Keratinocyte (primary cell): Measurements from ENCODE around the gene EPHB6. TPM values are rescaled to one million over a fixed set of nuclear protein-coding genes. Genes with fewer than 3 reads are reported as not detected.

Source experiments
- DNase-seq: peaks from one replicate; pipeline ENCODE4 v3.0.0-alpha.2; 2011; ENCODE audit warnings: low read depth, missing footprints, low spot score
- FAIRE-seq: peaks from 2 replicates; lab custom pipeline; 2011; peaks lifted over from hg19 to GRCh38; lab: Jason Lieb, UNC
- H2AFZ ChIP-seq: 2 replicates; pipeline ENCODE4 v1.6.0; 2012; ENCODE audit warnings: low read length, control low read depth, inconsistent platforms; ENCODE audit not compliant: control insufficient read depth
- H3K27ac ChIP-seq: 2 replicates; pipeline ENCODE4 v1.5.1; 2011; ENCODE audit warnings: low read length; ENCODE audit not compliant: control insufficient read depth, insufficient read depth
- H3K27me3 ChIP-seq: 3 replicates; pipeline ENCODE4 v1.6.0; 2011; ENCODE audit warnings: low read length; ENCODE audit not compliant: control insufficient read depth, insufficient read depth; ENCODE audit errors: extremely low read depth
- H3K36me3 ChIP-seq, 2 experiments: 2 replicates in 1 of 2; 3 replicates in 1 of 2; pipeline ENCODE4 v1.5.1; 2011; ENCODE audit warnings: low read length in 2 of 2, mild to moderate bottlenecking in 1 of 2; ENCODE audit not compliant: control insufficient read depth in 2 of 2, insufficient read depth in 2 of 2; ENCODE audit errors: extremely low read depth in 1 of 2
- H3K4me1 ChIP-seq: 3 replicates; pipeline ENCODE4 v1.5.1; 2011; ENCODE audit warnings: low read length; ENCODE audit not compliant: control insufficient read depth, insufficient read depth; ENCODE audit errors: extremely low read depth
- H3K4me2 ChIP-seq: 3 replicates; pipeline ENCODE4 v1.6.0; 2011; ENCODE audit warnings: low read depth, low read length; ENCODE audit not compliant: control insufficient read depth, insufficient read depth; ENCODE audit errors: extremely low read depth
- H3K4me3 ChIP-seq, 3 experiments: fragments of 200-600 bp in 1 of 3; sonication (generic) in 1 of 3; 2 replicates in 2 of 3; 3 replicates in 1 of 3; pipeline ENCODE4 v1.5.1; 2011 to 2016; ENCODE audit warnings: low read length in 3 of 3, mild to moderate bottlenecking in 3 of 3, control low read depth in 2 of 3, inconsistent platforms in 1 of 3, low read depth in 1 of 3, mixed read lengths in 1 of 3, mixed run types in 1 of 3, moderate library complexity in 1 of 3; ENCODE audit not compliant: control insufficient read depth in 2 of 3, insufficient read depth in 2 of 3; ENCODE audit errors: extremely low read depth in 1 of 3
- H3K79me2 ChIP-seq: 2 replicates; pipeline ENCODE4 v1.6.0; 2012; ENCODE audit warnings: low read length; ENCODE audit not compliant: control insufficient read depth, insufficient read depth
- H3K9ac ChIP-seq: 3 replicates; pipeline ENCODE4 v1.6.0; 2011; ENCODE audit warnings: low read length; ENCODE audit not compliant: control insufficient read depth, insufficient read depth; ENCODE audit errors: extremely low read depth
- H3K9me1 ChIP-seq: 3 replicates; pipeline ENCODE4 v1.6.0; 2011; ENCODE audit warnings: low read length; ENCODE audit not compliant: control insufficient read depth, insufficient read depth; ENCODE audit errors: extremely low read depth
- H3K9me3 ChIP-seq: 2 replicates; pipeline ENCODE4 v1.5.1; 2012; ENCODE audit warnings: low read depth, low read length; ENCODE audit not compliant: control insufficient read depth
- H4K20me1 ChIP-seq: 3 replicates; pipeline ENCODE4 v1.6.0; 2011; ENCODE audit warnings: low read length; ENCODE audit not compliant: control insufficient read depth, insufficient read depth; ENCODE audit errors: extremely low read depth
- EZH2 ChIP-seq: IDR thresholded peaks from one replicate; pipeline ENCODE4 v1.6.1; 2012; ENCODE audit warnings: inconsistent platforms, mild to moderate bottlenecking, low read length, moderate library complexity
- dilution Hi-C: fragments of 300-500 bp; cut with MboI; formaldehyde crosslinking; loops from one replicate; pipeline ENCODE4 v1.7.0; 2020; ENCODE audit warnings: low sequenced_read_pairs; ENCODE audit not compliant: extremely low pct_ligation_motif_present
- polyA plus RNA-seq, 5 experiments: library from polyadenylated mRNA; depleted of rRNA in 3 of 5; stranded (reverse) in 3 of 5; stranded (forward) in 1 of 5; unstranded in 1 of 5; fragments of >200 nt; gene quantifications; 1 replicate in 1 of 5; 2 replicates in 3 of 5; 3 replicates in 1 of 5; pipeline versions ENCODE4 v1.2.1 to v1.2.3, GENCODE V29; 2011 to 2012; ENCODE audit warnings: missing spikeins in 2 of 5, low read depth in 1 of 5, low replicate concordance in 1 of 5
- TF ChIP-seq, protein P1 (sequence below), 3 experiments: IDR thresholded peaks in 1 of 3; conservative IDR thresholded peaks in 1 of 3; optimal IDR thresholded peaks in 1 of 3; 2 replicates in 2 of 3; 3 replicates in 1 of 3; pipeline versions ENCODE3 to v1.5.1; 2011; ENCODE audit warnings: low read length in 3 of 3, mild to moderate bottlenecking in 3 of 3, moderate library complexity in 2 of 3, control low read depth in 1 of 3, inconsistent platforms in 1 of 3; ENCODE audit not compliant: insufficient read depth in 2 of 3; ENCODE audit errors: extremely low read depth in 1 of 3

The EPHB6 gene
- polyA plus RNA-seq, 1 donor (not counting 4 experiments of a cell fraction or from before 2014, with no cell fraction given), result 1.9 TPM

DNA sequence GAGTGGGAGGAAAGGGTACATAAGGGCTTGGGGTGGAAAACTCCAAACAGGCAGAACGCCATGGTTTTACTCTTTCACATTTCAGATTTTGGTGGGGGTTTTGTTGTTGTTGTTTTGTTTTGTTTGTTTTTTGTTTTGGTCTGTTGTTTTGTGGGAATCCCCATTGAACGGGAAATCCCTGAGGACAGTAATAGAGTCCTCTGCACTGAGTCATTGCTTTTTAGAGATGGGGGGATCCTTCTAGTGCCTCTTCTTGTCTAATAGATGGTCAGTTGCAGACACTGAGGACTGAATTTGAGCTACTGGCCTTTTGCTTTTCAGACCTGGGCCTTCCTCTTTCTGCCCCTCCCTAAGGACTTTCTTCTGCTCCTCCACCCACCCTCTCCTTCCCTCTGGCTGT is 58.7 kb downstream of the EPHB6 start:
- Histone ChIP-seq H3K9me3 (no peaks in the 10 kb centered on the region), H3K27me3 (no peaks in the 10 kb centered on the region), H2AFZ (no peak overlapping the region), H3K4me3 (no peak overlapping the region), H3K79me2 (no peaks in the 10 kb centered on the region), H3K27ac (no peak overlapping the region), H3K9me1 (no peaks in the 10 kb centered on the region), H3K9ac (no peak overlapping the region), H4K20me1 (no peaks in the 10 kb centered on the region), H3K4me1 (no peaks in the 10 kb centered on the region), H3K36me3 (no peaks in the 10 kb centered on the region), H3K4me2 (no peak overlapping the region)
- no peak for TF ChIP-seq EZH2
- TF ChIP-seq, protein P1, sequence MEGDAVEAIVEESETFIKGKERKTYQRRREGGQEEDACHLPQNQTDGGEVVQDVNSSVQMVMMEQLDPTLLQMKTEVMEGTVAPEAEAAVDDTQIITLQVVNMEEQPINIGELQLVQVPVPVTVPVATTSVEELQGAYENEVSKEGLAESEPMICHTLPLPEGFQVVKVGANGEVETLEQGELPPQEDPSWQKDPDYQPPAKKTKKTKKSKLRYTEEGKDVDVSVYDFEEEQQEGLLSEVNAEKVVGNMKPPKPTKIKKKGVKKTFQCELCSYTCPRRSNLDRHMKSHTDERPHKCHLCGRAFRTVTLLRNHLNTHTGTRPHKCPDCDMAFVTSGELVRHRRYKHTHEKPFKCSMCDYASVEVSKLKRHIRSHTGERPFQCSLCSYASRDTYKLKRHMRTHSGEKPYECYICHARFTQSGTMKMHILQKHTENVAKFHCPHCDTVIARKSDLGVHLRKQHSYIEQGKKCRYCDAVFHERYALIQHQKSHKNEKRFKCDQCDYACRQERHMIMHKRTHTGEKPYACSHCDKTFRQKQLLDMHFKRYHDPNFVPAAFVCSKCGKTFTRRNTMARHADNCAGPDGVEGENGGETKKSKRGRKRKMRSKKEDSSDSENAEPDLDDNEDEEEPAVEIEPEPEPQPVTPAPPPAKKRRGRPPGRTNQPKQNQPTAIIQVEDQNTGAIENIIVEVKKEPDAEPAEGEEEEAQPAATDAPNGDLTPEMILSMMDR (optimal IDR thresholded peaks at IDR 0.05 in 1 of 3, IDR thresholded peaks at IDR 0.05 in 1 of 3, conservative IDR thresholded peaks at IDR 0.05 in 1 of 3; ENCODE audit: extremely low read depth in 1 of 3, insufficient read depth in 2 of 3, low read length in 3 of 3), result no peak
- dilution Hi-C loops, result no loop called here
- DNase-seq (no peak), FAIRE-seq (no peak)

DNA sequence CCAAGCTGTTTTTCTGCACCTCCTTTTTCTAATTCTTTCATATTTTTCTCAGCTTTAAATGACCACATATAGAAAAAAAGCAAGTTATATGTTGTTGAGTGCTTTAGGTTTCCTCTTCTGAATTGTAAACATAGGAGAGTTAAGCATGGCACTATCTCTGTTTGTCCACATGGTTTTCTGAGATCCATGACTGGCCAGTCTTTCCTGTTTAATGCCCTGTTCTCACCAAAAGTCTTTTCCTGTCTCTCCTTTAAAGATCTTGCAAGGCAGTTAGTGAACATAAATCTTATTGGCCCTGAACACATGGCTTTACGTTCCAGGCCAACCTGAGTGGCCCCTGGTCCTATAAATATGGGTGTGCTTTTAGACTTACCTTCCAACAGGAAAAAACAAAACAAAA is 59.2 kb downstream of the EPHB6 start:
- no peak for FAIRE-seq
- H3K4me1 ChIP-seq, result no peaks in the 10 kb centered on the region
- DNase-seq, result no peak
- no peak overlapping the region for H3K4me3 ChIP-seq
- no peaks in the 10 kb centered on the region for H3K9me3 ChIP-seq
- no peaks in the 10 kb centered on the region for H4K20me1 ChIP-seq
- H3K27me3 ChIP-seq, result no peaks in the 10 kb centered on the region
- H3K9ac ChIP-seq, result no peak overlapping the region
- H3K4me2 ChIP-seq, result no peak overlapping the region
- H3K27ac ChIP-seq, result no peak overlapping the region
- dilution Hi-C loops, result no loop called here
- H3K79me2 ChIP-seq, result no peaks in the 10 kb centered on the region
- TF ChIP-seq, protein P1 (optimal IDR thresholded peaks at IDR 0.05 in 1 of 3, IDR thresholded peaks at IDR 0.05 in 1 of 3, conservative IDR thresholded peaks at IDR 0.05 in 1 of 3; ENCODE audit: extremely low read depth in 1 of 3, insufficient read depth in 2 of 3, low read length in 3 of 3), result no peak
- TF ChIP-seq EZH2, result no peak
- no peak overlapping the region for H2AFZ ChIP-seq
- H3K36me3 ChIP-seq, result no peaks in the 10 kb centered on the region
- no peaks in the 10 kb centered on the region for H3K9me1 ChIP-seq
